ENCODE measurements around the gene THUMPD3.

Gene THUMPD3

GRCh38 chr3:9408546-9408945 is 45.7 kb downstream of the THUMPD3 start:
- peaks cover 100% of the 10 kb centered on the region for H3K79me2 ChIP-seq (ENCODE audit: insufficient read depth, low read length)
- H3K27me3 ChIP-seq (ENCODE audit: insufficient read depth, low read length, poor library complexity, severe bottlenecking) = no peaks in the 10 kb centered on the region
- H3K9me2 ChIP-seq (replicated peaks; ENCODE audit: low read depth, low read length) = no peaks in the 10 kb centered on the region
- peaks cover 99% of the 10 kb centered on the region for H4K20me1 ChIP-seq (ENCODE audit: insufficient read depth, low read length, poor library complexity, severe bottlenecking)
- no peak overlapping the region for H3K4me2 ChIP-seq (ENCODE audit: low read depth, low read length, poor library complexity, severe bottlenecking)
- H3K4me3 ChIP-seq (ENCODE audit: low read length, poor library complexity, severe bottlenecking) = no peak overlapping the region
- no peak for TF ChIP-seq CTCF (conservative IDR thresholded peaks at IDR 0.05; ENCODE audit: low read length)
- no peak for TF ChIP-seq EZH2phosphoT487 (IDR thresholded peaks at IDR 0.05; ENCODE audit: borderline replicate concordance)
- H3K36me3 ChIP-seq (ENCODE audit: insufficient read depth, low read length) = no peaks in the 10 kb centered on the region
- no peak overlapping the region for H3K9ac ChIP-seq (ENCODE audit: low read depth, low read length, poor library complexity, severe bottlenecking)
- no peak overlapping the region for H2AFZ ChIP-seq (ENCODE audit: low read length)
- H3K9me3 ChIP-seq (ENCODE audit: insufficient read depth, low read depth, low read length) = no peaks in the 10 kb centered on the region
- no peaks in the 10 kb centered on the region for H3F3A ChIP-seq (ENCODE audit: low read depth)
- peaks cover 41% of the 10 kb centered on the region for H3K4me1 ChIP-seq (ENCODE audit: insufficient read depth, low read length, poor library complexity, severe bottlenecking)

- Histone ChIP-seq H2AFZ (ENCODE audit: low read length) (no peak overlapping the region), H3K27me3 (ENCODE audit: insufficient read depth, low read length, poor library complexity, severe bottlenecking) (no peaks in the 10 kb centered on the region), H3F3A (ENCODE audit: low read depth) (no peaks in the 10 kb centered on the region), H3K9me2 (replicated peaks; ENCODE audit: low read depth, low read length) (no peaks in the 10 kb centered on the region), H3K4me2 (ENCODE audit: low read depth, low read length, poor library complexity, severe bottlenecking) (peak overlapping the region; percentile 6), H3K4me3 (ENCODE audit: low read length, poor library complexity, severe bottlenecking) (no peak overlapping the region), H3K4me1 (ENCODE audit: insufficient read depth, low read length, poor library complexity, severe bottlenecking) (peaks cover 26% of the 10 kb centered on the region), H3K36me3 (ENCODE audit: insufficient read depth, low read length) (no peaks in the 10 kb centered on the region), H4K20me1 (ENCODE audit: insufficient read depth, low read length, poor library complexity, severe bottlenecking) (peaks cover 99% of the 10 kb centered on the region), H3K9ac (ENCODE audit: low read depth, low read length, poor library complexity, severe bottlenecking) (no peak overlapping the region), H3K9me3 (ENCODE audit: insufficient read depth, low read depth, low read length) (no peaks in the 10 kb centered on the region), H3K79me2 (ENCODE audit: insufficient read depth, low read length) (peaks cover 100% of the 10 kb centered on the region)
- no peak for TF ChIP-seq EZH2phosphoT487 (IDR thresholded peaks at IDR 0.05; ENCODE audit: borderline replicate concordance)
Measured at GRCh38 chr3:9409981-9410854, 47.4 kb downstream of the THUMPD3 start.

- TF ChIP-seq CTCF (conservative IDR thresholded peaks at IDR 0.05; ENCODE audit: low read length) = no peak
- Histone ChIP-seq H3K9me2 (replicated peaks; ENCODE audit: low read depth, low read length) (no peaks in the 10 kb centered on the region), H3K4me1 (ENCODE audit: insufficient read depth, low read length, poor library complexity, severe bottlenecking) (peaks cover 17% of the 10 kb centered on the region), H3K79me2 (ENCODE audit: insufficient read depth, low read length) (peaks cover 100% of the 10 kb centered on the region), H2AFZ (ENCODE audit: low read length) (no peak overlapping the region), H3K27me3 (ENCODE audit: insufficient read depth, low read length, poor library complexity, severe bottlenecking) (no peaks in the 10 kb centered on the region), H4K20me1 (ENCODE audit: insufficient read depth, low read length, poor library complexity, severe bottlenecking) (peaks cover 99% of the 10 kb centered on the region), H3K9ac (ENCODE audit: low read depth, low read length, poor library complexity, severe bottlenecking) (no peak overlapping the region), H3K4me2 (ENCODE audit: low read depth, low read length, poor library complexity, severe bottlenecking) (peak overlapping the region; percentile 6), H3K4me3 (ENCODE audit: low read length, poor library complexity, severe bottlenecking) (no peak overlapping the region), H3F3A (ENCODE audit: low read depth) (no peaks in the 10 kb centered on the region), H3K9me3 (ENCODE audit: insufficient read depth, low read depth, low read length) (no peaks in the 10 kb centered on the region), H3K36me3 (ENCODE audit: insufficient read depth, low read length) (peaks cover 8% of the 10 kb centered on the region; the same call in 1 of the 2 replicates)
Measured at GRCh38 chr3:9411302-9411701, 48.4 kb downstream of the THUMPD3 start.
